Adrenal gland (tissue), 12 donors: ENCODE data around the gene KCND2. TPM values are rescaled to one million over a fixed set of nuclear protein-coding genes. Genes with fewer than 3 reads are reported as not detected.

Experiments used
- DNase-seq, 7 donors: peaks; one replicate each; pipeline ENCODE4 v3.0.0-alpha.2; 2019 to 2020
- H3K27ac ChIP-seq, 5 donors: fragments of 200-600 bp; sonication (generic) in 4 of 5; 1 replicate in 3 of 5; 2 replicates in 2 of 5; pipeline versions ENCODE4 v1.5.1 to v1.8.0; 2016 to 2020; ENCODE audit warnings: mild to moderate bottlenecking in 1 of 5
- H3K27me3 ChIP-seq: fragments of 200-600 bp; 2 replicates; pipeline ENCODE4 v1.8.0; 2021
- H3K36me3 ChIP-seq, 2 donors: fragments of 200-600 bp; replicated peaks in 1 of 2; 1 replicate in 1 of 2; 2 replicates in 1 of 2; pipeline versions ENCODE4 v1.5.1 to v1.8.0; 2018 to 2022
- H3K4me1 ChIP-seq, 2 donors: fragments of 200-600 bp; replicated peaks in 1 of 2; 1 replicate in 1 of 2; 2 replicates in 1 of 2; pipeline versions ENCODE4 v1.5.1 to v1.8.0; 2018 to 2021
- H3K4me3 ChIP-seq, 4 donors: fragments of 200-600 bp; sonication (generic) in 3 of 4; one replicate each; pipeline ENCODE4 v1.5.1; 2016 to 2018
- H3K9me3 ChIP-seq, 3 donors: fragments of 200-600 bp; sonication (generic) in 1 of 3; replicated peaks in 1 of 3; 1 replicate in 2 of 3; 2 replicates in 1 of 3; pipeline versions ENCODE4 v1.5.1 to v1.8.0; 2016 to 2021
- CTCF ChIP-seq, 6 experiments: fragments of 450-650 bp in 4 of 6; fragments of 200-600 bp in 2 of 6; sonication (generic) in 1 of 6; IDR thresholded peaks; 1 replicate in 5 of 6; 2 replicates in 1 of 6; pipeline versions ENCODE4 v1.5.1 to v1.8.0; 2016 to 2021; ENCODE audit warnings: antibody characterized with exemption in 6 of 6, mild to moderate bottlenecking in 2 of 6, moderate library complexity in 1 of 6
- POLR2A ChIP-seq, 2 donors: fragments of 450-650 bp; IDR thresholded peaks; one replicate each; pipeline ENCODE4 v1.6.1; 2017; ENCODE audit warnings: antibody characterized with exemption in 2 of 2, mild to moderate bottlenecking in 2 of 2, moderate library complexity in 1 of 2
- WGBS, 4 donors: extraction: QIAGEN DNeasy Blood & Tissue Kit in 2 of 4; methylation state at CpG; one replicate each; pipeline versions ENCODE4 v1.1.5 to v1.1.7; 2013 to 2017; 5-methylcytosine and 5-hydroxymethylcytosine counted together
- intact Hi-C, 2 donors: fragments of 100-400 bp; cut with DNase I; formaldehyde crosslinking; loops; one replicate each; pipeline versions ENCODE4 v1.14.1 to v1.15.0; 2022 to 2023
- polyA plus RNA-seq, 3 donors: library from polyadenylated mRNA; stranded (reverse); fragments of 200-250 nt in 2 of 3; fragments of 350-450 nt in 1 of 3; fragmentation: Illumina TruSeq in 1 of 3; extraction: RNeasy Lipid Tissue Mini Kit (QIAGEN cat#74804) in 1 of 3; gene quantifications; one replicate each; pipeline ENCODE4 v1.2.3, GENCODE V29; 2013 to 2014
- total RNA-seq, 9 donors: library from RNA; depleted of rRNA in 4 of 9; stranded (reverse); fragments of >200 nt in 4 of 9; fragments of 120-200 nt in 1 of 9; fragmentation: NEBNext Ultra II Directional in 1 of 9; extraction: Animal tissue kit (Norgen Biotek cat#: 25700) in 1 of 9; gene quantifications; one replicate each; pipeline versions ENCODE4 v1.1.0 to v1.2.4, GENCODE V29; 2013 to 2023
- donor health status: healthy with polysubstance abuse.
- donor health status: Bipolar disorder and iron deficiency.
- donor health status: DM: yes; HTN: yes; CAD: no.
- donor health status: DM: no; HTN: no; CAD: no.
- donor health status: DM: no; HTN: no; CAD: no.
- donor health status: DM: yes; HTN: yes; CAD: no.

KCND2 gene
- total and polyA plus RNA-seq, 12 donors = 0.24 to 3.0 (median 0.81) TPM

DNA sequence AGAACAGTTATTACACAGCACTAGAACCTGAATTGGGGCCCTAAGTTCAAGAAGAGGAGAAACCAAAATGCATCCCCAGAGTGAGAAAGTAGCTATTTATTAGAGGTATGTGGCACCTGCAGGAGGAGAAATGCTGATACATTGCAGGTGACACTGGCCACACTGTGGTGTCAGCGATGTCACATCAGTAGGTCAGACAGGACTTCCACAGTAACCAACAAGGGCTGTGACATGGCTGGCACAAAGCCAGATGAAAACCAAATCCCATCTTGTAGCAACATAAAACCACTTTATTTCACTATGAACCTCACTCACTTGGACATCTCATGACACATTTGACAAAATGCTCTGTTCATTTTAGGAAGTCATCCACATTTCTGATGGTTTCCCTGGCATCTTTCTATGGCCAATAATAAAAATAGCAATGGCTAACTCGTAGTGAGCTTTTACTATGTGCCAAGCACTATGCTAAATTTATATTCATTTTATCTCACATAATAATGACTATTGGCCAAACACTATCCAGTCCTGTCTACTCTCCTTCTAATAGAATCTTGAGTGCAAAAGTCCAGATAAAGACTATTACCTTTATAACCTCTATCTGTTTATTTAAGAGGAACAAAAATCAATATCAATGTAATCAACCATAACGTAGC lies 430.7 kb downstream of the KCND2 start:
- Histone ChIP-seq H3K36me3 (no peaks in the 10 kb centered on the region), H3K9me3 (no peaks in the 10 kb centered on the region), H3K4me3 (no peak overlapping the region), H3K27ac (no peak overlapping the region), H3K27me3 (no peaks in the 10 kb centered on the region), H3K4me1 (no peaks in the 10 kb centered on the region)
- intact Hi-C loops = no loop called here
- 62 to 75% (median 70%) methylated on average over 3 of the region's 3 CpGs for WGBS, 4 donors
- DNase-seq = no peak
- TF ChIP-seq POLR2A (IDR thresholded peaks at IDR 0.05) = no peak
- TF ChIP-seq CTCF (IDR thresholded peaks at IDR 0.05) = no peak

DNA sequence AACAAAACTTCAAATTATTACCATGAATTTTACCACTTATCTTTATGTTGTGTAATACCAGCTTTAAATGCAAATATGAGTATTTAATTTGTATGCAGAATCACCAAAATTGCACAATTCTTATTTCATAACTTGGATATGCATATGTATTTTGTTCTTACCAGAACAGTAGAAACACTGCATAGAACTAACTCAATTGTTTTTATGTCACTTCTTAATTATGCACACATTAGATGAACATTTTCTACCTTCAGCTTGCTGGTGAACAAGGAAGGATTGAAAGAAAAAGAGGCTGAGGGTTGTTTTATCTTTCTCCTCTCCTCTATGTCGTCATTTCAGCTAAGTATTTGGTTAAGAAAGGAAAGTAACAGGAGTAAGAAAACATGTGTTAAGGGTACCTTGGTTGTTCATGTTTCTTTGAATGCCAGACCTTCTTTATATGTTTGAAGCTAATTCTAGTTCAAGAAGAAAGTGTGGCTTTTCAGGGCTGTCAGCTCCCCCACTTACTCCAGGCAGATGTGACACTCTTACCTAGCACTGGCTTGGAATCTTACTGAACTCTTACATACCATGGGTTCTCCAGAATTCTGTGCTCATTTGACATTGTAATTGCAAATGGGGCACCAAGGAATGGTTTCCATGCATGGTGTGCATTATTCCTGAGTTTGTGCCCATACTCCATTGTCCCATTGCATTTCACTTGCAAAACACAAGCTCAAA lies 436.4 kb downstream of the KCND2 start:
- intact Hi-C loops = no loop called here
- no peaks in the 10 kb centered on the region for H3K9me3 ChIP-seq
- no peak overlapping the region for H3K4me3 ChIP-seq
- no peak for DNase-seq
- no peaks in the 10 kb centered on the region for H3K27me3 ChIP-seq
- H3K36me3 ChIP-seq = no peaks in the 10 kb centered on the region
- H3K4me1 ChIP-seq = no peaks in the 10 kb centered on the region
- H3K27ac ChIP-seq = no peak overlapping the region
- WGBS, 4 donors = 63 to 79% (median 72%) methylated on average over 1 of the region's 1 CpG
- TF ChIP-seq CTCF (IDR thresholded peaks at IDR 0.05) = no peak
- TF ChIP-seq POLR2A (IDR thresholded peaks at IDR 0.05) = no peak

- H3K36me3 ChIP-seq = no peaks in the 10 kb centered on the region
- 61 to 83% (median 72%) methylated on average over 1 of the region's 1 CpG for WGBS, 4 donors
- TF ChIP-seq POLR2A (IDR thresholded peaks at IDR 0.05) (no peak), CTCF (IDR thresholded peaks at IDR 0.05) (no peak)
- H3K27me3 ChIP-seq = no peaks in the 10 kb centered on the region
- DNase-seq = no peak
- intact Hi-C loops = no loop called here
- H3K9me3 ChIP-seq = no peaks in the 10 kb centered on the region
- no peak overlapping the region for H3K27ac ChIP-seq
- no peak overlapping the region for H3K4me3 ChIP-seq
- no peaks in the 10 kb centered on the region for H3K4me1 ChIP-seq
Measured at GRCh38 chr7:120709972-120710320, 437.0 kb downstream of the KCND2 start.

DNA sequence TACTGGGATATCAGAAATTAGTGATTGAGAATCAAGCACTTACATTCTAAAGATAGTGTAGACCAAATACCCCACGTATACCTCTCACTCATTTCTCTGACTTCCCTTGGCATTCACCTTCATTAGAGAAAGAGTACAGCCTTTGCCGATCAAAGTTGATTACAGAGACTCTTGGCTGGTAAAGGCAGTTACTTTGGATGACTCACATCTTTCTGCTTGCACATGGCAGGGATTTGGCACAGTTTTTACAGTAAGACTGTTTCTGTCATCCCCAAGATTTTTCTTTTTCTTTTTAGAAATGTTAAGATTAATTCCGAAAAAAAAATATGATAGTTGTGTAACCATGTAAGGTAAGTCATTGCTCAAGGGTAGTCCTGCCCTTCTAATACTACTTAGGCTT lies 442.0 kb downstream of the KCND2 start:
- intact Hi-C loops = no loop called here
- Histone ChIP-seq H3K9me3 (no peaks in the 10 kb centered on the region), H3K27me3 (no peaks in the 10 kb centered on the region), H3K27ac (no peak overlapping the region), H3K36me3 (no peaks in the 10 kb centered on the region), H3K4me3 (no peak overlapping the region), H3K4me1 (no peaks in the 10 kb centered on the region)
- peak in 2 of 7 donors; percentile 10 to 19 for DNase-seq
- no peak for TF ChIP-seq CTCF (IDR thresholded peaks at IDR 0.05)
- TF ChIP-seq POLR2A (IDR thresholded peaks at IDR 0.05) = no peak
- 36 to 47% (median 41%) methylated on average over 3 of the region's 3 CpGs for WGBS, 4 donors
